ENCODE results near the gene TRUB2.

TRUB2 gene

DNA sequence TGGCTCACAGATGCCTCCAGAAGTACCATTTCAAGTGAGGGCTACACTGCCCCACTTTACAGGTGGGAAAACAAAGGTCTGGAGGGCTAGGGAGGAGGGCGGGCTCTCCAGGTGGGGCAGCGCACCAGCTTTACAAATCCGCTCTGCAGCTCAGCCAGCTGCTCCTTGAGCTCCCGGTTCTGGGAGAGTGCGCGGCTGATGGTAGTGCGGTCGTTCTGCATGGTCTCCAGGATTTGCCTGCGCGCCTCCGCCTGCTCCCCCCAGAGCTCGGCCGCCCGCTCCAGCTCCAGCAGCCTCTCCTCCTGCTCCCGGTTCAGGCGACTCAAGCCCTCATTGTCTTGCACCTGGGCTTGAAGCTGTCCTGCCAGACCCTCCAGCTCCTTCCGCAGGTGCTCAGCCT, 61.9 kb downstream of the TRUB2 start:
- no peak for DNase-seq

DNA sequence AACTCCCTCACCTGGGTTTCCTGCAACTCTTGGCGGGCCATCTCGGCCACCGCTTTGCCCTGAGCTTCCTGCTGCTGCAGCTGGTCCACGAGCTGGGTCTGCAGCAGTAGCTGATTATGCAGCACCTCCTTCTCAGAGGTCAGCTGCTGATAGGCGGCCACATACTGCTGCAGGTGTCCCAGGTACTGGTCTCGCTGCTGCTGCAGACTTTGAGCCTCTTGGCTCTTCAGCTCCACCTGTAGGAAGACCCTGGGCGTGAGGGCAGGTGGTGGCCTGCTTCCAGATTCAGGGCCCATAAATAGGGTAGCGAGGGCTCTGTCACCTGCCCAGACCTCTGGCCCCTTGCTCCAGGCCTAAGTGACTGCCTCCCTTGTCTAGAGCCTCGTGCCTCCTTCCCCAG, 63.1 kb downstream of the TRUB2 start:
- no peak for DNase-seq

- DNase-seq: no peak
Measured at GRCh38 chr9:128258326-128258725, 63.9 kb downstream of the TRUB2 start.

DNA sequence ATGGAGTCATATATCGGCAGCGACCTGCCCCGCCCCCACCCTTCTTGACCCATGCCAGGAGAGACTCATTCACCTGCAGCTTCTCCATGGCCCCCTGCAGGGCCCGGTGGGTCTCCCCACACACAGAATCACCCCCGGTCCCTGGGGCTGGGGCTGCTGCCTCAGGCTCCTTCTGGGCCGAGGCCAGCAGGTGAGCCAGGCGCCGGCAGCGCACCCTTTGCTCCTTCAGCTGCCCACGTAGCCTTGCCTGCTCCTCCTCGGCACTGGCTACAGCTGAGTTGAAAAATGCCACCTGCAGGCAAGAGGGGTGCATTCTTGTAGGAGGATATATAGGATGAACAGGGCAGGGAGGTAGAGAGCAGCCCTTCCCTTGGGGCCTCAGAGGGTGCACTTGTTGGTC, 64.3 kb downstream of the TRUB2 start:
- DNase-seq: no peak

DNA sequence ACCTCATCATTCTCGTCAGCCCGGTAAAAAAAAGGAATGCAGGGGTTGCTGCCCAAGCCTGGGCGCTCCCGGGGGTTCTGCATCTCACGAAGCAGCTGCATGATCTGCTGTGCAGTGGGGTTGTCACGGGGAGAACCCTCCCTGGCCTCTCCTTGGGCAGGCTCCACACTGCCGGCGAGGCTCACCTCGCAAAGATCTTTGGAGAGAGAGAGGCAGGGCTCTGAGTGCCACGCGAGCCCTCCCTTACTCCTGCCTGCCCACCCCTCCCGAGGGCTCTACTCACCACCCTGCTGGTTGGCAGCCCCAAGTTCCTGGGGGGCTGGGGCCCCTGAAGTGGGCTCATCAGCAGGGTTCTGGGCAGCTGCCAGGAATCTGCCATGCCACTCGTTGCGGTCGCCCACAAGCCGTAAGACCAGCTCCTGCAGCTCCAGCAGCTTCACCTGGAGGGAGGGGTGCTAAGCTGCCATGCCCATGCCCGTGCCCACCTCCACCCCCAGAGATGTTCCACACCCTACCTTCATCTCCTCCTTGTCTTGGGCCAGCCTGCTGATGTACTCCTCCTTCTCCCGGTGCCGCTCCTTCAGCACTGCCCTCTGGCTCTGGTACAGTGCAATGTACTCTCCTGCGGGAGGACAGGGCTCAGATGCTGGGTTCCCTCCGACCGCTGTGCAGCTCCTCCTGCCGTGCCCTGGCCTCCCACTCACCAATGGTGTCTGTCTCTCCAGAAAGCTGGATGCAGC, 65.0 kb downstream of the TRUB2 start:
- DNase-seq: no peak

Data from Kasumi-1 (cell line).